Muscle layer of colon (tissue), 2 donors: ENCODE results near the gene CRYAB.
A peak's percentile ranks its signal among the peaks of the same experiment; 100 is the strongest.

Experiments
- H3K27ac ChIP-seq: one replicate; pipeline ENCODE4 v1.7.0; 2013; ENCODE audit warnings: low read depth, mild to moderate bottlenecking, low read length, moderate library complexity
- H3K27me3 ChIP-seq, 2 donors: one replicate each; pipeline ENCODE4 v1.7.0; 2013; ENCODE audit warnings: low read length in 2 of 2, mild to moderate bottlenecking in 2 of 2; ENCODE audit not compliant: insufficient read depth in 2 of 2, control insufficient read depth in 1 of 2
- H3K36me3 ChIP-seq: one replicate; pipeline ENCODE4 v1.7.0; 2013; ENCODE audit warnings: mild to moderate bottlenecking, low read length; ENCODE audit not compliant: insufficient read depth
- H3K4me1 ChIP-seq: one replicate; pipeline ENCODE4 v1.7.0; 2013; ENCODE audit warnings: mild to moderate bottlenecking, low read length; ENCODE audit not compliant: insufficient read depth
- H3K4me3 ChIP-seq, 2 donors: one replicate each; pipeline ENCODE4 v1.7.0; 2013; ENCODE audit warnings: low read length in 2 of 2, low read depth in 1 of 2, mild to moderate bottlenecking in 1 of 2, moderate library complexity in 1 of 2
- H3K9ac ChIP-seq: one replicate; pipeline ENCODE4 v1.7.0; 2013; ENCODE audit warnings: low read length
- H3K9me3 ChIP-seq: one replicate; pipeline ENCODE4 v1.7.0; 2013; ENCODE audit warnings: mild to moderate bottlenecking, low read length
- donor health status: abdominal sarcoma.
- donor health status: Adenocarcinoma of cecum.

Gene CRYAB, protein sequence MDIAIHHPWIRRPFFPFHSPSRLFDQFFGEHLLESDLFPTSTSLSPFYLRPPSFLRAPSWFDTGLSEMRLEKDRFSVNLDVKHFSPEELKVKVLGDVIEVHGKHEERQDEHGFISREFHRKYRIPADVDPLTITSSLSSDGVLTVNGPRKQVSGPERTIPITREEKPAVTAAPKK

DNA sequence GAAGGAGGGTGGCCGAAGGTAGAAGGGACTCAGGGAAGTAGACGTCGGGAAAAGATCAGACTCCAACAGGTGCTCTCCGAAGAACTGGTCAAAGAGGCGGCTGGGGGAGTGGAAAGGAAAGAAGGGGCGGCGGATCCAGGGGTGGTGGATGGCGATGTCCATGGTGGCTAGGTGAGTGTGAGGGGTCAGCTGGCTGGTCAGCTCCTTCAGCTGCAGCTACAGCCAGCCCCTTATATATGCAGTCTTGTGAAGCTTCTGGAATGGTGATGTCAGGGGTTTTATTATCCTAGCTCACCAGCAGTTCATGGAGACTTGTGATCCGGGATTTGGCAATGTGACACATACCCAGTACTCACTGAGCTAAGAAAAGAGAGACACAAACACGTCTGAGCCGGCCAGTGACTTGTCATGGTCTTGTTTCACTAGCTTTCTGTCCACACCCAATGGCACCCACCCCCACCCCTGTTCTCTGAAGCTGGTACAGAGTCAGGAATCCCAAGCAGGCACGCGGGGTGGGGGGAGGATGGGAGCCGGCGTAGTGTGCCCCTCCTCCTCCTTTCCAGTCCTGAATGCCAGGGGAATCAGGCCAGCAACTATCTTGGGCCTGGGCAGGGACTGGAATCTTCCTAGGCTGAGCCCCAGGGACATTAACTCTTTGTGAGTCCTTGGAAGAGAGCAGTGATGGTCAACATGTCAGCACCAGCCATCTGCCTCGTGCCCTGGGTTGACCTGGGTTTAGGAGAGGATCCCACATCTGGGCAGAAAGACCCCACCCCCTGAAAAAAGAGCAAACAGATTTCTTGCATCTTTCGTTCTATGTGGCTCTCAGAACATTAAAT, at the start of gene CRYAB:
TSS of gene CRYAB (minus strand) at position 208 of the 839 bp plus-strand sequence. CDS start at position 162, 46 bp downstream.
- H3K4me1 ChIP-seq, result peaks cover 33% of the 10 kb centered on the region
- H3K27me3 ChIP-seq, result no peaks in the 10 kb centered on the region
- peaks cover 27% of the 10 kb centered on the region for H3K36me3 ChIP-seq
- H3K4me3 ChIP-seq, result peak within 1 kb of the TSS; percentile 74 to 75
- H3K9me3 ChIP-seq, result no peaks in the 10 kb centered on the region
- H3K9ac ChIP-seq, result peak within 1 kb of the TSS; percentile 83
- H3K27ac ChIP-seq, result peak within 1 kb of the TSS; percentile 95

DNA sequence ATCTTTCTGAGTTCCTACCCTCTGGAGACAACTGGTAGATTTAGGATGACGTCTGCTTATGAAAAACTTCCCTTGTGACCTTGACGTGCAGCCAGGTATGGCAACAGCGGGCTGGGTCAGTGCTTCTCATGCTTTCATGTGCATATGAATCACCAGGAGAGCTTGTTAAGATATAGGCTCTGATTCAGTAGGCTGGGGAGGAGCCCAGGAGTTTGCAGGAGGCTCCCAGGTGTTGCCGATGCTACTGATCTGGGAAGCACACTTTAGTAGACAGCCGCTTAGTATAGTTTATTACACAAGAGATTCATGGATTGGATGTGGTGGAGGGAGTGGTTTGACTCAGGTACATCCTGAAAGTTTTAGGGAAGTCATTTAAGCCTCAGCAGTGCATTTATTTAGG, 49.3 kb upstream of the CRYAB start:
- H3K9ac ChIP-seq, result no peak overlapping the region
- H3K27ac ChIP-seq, result no peak overlapping the region
- no peaks in the 10 kb centered on the region for H3K36me3 ChIP-seq
- H3K4me3 ChIP-seq, result no peak overlapping the region
- no peaks in the 10 kb centered on the region for H3K9me3 ChIP-seq
- H3K4me1 ChIP-seq, result no peaks in the 10 kb centered on the region
- H3K27me3 ChIP-seq, result no peaks in the 10 kb centered on the region

DNA sequence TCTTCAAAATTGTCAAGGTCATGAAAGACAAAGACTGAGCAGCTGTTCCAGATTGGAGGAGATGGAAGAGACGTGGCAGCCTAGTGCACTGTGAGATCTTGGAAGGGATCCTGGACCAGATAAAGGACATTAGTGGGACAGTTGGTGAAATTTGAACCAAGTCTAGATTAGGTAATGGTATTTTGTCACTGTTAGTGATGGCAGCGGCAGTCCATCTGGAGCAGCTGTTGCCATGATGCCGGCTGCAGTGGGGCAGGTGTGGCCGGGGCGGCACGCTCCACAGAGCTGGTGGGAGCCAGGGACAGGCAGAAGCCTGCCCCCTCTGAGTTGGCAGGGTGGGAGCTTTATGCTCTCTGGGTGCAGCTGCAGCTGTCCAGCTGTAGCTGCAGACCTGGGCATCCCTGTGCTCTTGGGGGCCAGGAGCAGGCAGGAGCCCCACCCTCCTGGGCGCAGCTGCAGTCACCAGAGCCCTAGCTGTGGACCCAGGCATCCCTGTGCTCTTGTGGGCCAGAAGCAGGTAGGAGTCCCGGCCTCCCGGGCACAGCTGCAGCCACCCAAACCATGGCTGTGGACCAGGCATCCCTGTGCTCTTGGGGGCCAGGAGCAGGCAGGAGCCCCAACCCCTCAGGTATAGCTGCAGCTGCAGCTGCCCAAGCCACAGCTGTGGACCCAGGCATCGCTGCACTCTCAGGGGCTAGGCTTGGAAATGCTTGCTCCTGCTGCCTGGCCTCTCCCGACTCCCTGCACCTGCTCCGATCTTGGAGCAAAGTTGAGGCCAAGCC, 46.3 kb upstream of the CRYAB start:
- H3K4me3 ChIP-seq, result no peak overlapping the region
- no peaks in the 10 kb centered on the region for H3K36me3 ChIP-seq
- no peaks in the 10 kb centered on the region for H3K9me3 ChIP-seq
- no peak overlapping the region for H3K27ac ChIP-seq
- H3K9ac ChIP-seq, result no peak overlapping the region
- no peaks in the 10 kb centered on the region for H3K27me3 ChIP-seq
- H3K4me1 ChIP-seq, result no peaks in the 10 kb centered on the region

DNA sequence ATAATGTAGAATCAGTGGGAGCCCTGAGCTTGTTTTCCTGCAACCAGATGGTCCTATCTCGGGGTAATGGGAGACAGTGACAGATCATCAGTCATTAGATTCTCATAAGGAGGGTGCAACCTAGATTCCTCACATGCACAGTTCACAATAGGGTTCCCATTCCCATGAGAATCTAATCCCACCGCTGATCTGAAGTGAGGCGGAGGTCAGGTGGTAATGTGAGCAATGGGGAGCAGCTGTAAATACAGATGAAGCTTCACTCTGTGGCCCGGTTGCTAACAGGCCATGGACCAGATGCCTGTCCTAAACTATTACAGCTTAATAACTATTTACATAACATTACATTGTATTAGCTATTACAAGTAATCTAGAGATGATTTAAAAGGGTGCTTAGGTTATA, 42.6 kb upstream of the CRYAB start:
- H3K4me1 ChIP-seq, result no peaks in the 10 kb centered on the region
- no peak overlapping the region for H3K4me3 ChIP-seq
- H3K36me3 ChIP-seq, result no peaks in the 10 kb centered on the region
- H3K9ac ChIP-seq, result no peak overlapping the region
- no peak overlapping the region for H3K27ac ChIP-seq
- no peaks in the 10 kb centered on the region for H3K9me3 ChIP-seq
- H3K27me3 ChIP-seq, result no peaks in the 10 kb centered on the region

DNA sequence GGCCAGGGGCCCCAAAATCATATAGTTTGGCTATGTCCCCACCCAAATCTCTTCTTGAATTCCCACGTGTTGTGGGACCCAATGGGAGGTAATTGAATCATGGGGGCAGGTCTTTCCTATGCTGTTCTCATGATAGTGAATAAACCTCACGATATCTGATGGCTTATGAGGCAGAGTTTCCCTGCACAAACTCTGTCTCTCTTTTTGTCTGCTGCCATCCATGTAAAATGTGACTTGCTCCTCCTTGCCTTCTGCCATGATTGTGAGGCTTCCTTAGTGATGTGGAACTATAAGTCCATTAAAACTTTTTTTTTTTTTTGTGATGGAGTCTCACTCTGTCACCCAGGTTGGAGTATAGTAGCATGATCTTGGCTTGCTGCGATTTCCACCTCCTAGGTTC, 40.0 kb upstream of the CRYAB start:
- H3K27ac ChIP-seq, result no peak overlapping the region
- no peaks in the 10 kb centered on the region for H3K9me3 ChIP-seq
- no peaks in the 10 kb centered on the region for H3K36me3 ChIP-seq
- H3K27me3 ChIP-seq, result no peaks in the 10 kb centered on the region
- H3K4me3 ChIP-seq, result no peak overlapping the region
- H3K9ac ChIP-seq, result no peak overlapping the region
- H3K4me1 ChIP-seq, result no peaks in the 10 kb centered on the region

DNA sequence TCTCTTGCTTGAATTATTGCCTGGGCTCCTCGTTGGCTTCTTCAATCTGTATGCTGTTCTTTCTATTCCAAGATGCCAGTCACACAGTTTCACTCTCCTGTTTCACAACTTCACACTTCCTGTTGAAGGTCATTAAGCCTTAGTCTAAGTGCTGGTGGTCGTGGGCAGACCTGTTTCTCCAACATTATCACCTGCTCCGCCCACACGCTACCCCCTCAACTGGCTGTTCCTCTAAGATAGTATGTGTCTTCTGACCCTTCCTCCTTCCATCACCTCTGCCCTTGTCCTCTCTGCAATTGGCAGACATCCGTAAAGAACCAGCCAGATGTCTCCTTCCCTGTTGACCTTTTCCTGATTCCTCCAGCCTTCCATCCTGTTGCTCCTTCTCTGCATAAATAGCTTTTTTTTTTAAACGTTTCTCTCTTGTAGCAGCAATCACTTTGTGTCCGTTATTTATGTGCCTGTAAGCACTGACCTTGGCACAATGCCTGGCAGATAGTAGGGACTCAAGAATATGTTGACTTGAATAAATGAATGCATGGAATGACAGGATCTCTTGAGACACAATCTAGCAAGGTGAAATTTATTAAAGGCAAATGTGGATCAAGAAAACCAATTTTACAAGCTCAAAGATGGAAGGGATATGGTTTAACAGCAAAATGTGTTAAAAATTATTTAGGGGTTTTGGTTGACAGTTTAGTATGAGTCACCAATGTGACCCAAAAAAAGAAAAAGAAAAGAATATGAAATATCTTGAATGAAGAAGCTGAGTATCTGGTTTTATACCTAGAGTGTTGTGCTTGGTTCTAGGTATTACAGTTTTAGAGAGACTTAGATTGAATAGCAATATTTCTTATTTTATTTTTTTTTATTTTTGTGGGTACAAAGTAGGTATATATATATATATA, 38.2 kb upstream of the CRYAB start:
- H3K9ac ChIP-seq, result no peak overlapping the region
- no peaks in the 10 kb centered on the region for H3K27me3 ChIP-seq
- H3K4me3 ChIP-seq, result no peak overlapping the region
- H3K9me3 ChIP-seq, result no peaks in the 10 kb centered on the region
- no peaks in the 10 kb centered on the region for H3K36me3 ChIP-seq
- H3K4me1 ChIP-seq, result no peaks in the 10 kb centered on the region
- no peak overlapping the region for H3K27ac ChIP-seq

DNA sequence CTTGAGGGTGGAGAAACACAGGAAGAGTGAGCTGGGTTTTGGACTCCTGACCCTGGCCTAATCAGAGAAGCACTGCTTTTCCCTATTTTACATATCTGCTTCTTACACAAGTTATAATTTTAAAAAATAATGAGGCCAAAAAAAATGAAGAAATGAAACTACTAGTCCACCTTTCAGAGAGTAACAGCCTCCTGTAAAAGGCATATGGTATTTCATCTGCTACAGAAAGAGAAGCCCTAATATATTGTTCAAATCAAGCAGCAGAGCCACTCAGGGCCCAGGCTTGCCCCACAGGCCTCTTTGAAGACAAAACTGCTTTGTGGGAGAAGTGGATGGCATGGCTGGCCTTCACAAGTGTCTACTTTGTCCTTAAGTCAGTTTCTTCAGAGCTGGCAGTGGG, 35.6 kb upstream of the CRYAB start:
- Histone ChIP-seq H3K4me1 (no peaks in the 10 kb centered on the region), H3K9me3 (no peaks in the 10 kb centered on the region), H3K4me3 (no peak overlapping the region), H3K36me3 (no peaks in the 10 kb centered on the region), H3K27me3 (no peaks in the 10 kb centered on the region), H3K9ac (no peak overlapping the region), H3K27ac (no peak overlapping the region)

DNA sequence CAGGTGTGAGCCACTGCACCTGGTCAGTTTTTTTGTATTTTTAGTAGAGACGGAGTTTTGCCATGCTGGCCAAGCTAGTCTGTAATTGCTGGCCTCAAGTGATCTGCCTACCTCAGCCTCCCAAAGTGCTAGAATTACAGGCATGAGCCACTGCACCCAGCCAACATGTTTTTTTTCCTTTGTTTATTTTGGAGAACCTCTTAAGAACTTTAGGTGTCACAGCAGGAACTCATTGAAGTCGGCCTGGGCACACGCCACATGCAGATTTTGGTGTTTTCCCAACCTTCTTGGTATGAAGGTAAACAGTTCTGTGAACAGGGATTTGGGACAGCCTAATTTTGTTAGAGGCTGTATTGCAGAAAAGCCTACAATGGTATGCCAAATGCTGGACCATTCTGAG, 34.9 kb upstream of the CRYAB start:
- Histone ChIP-seq H3K9ac (no peak overlapping the region), H3K4me3 (no peak overlapping the region), H3K27ac (no peak overlapping the region), H3K27me3 (no peaks in the 10 kb centered on the region), H3K36me3 (no peaks in the 10 kb centered on the region), H3K9me3 (no peaks in the 10 kb centered on the region), H3K4me1 (no peaks in the 10 kb centered on the region)

DNA sequence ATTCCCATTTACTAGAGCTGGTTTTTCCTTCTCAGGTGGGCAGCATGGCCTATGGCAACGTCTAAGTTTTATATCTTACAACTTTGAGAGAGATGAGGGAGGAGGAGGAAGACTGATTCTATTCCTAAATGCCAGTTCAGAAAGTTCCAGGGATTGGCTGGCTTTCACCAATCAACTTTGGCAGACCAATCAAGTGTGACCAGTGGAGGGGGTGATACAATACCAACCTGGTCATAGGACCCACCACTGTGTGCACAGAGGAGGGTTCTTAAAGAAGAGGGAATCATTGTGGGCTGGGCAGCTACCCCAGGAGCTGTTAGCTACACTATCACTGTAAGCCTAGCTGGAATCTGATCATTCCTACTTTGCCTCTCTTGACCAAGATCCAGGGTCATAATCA, 33.6 kb upstream of the CRYAB start:
- no peaks in the 10 kb centered on the region for H3K27me3 ChIP-seq
- H3K4me1 ChIP-seq, result peaks cover 1% of the 10 kb centered on the region
- H3K9ac ChIP-seq, result no peak overlapping the region
- H3K4me3 ChIP-seq, result no peak overlapping the region
- no peaks in the 10 kb centered on the region for H3K36me3 ChIP-seq
- H3K27ac ChIP-seq, result no peak overlapping the region
- H3K9me3 ChIP-seq, result no peaks in the 10 kb centered on the region

DNA sequence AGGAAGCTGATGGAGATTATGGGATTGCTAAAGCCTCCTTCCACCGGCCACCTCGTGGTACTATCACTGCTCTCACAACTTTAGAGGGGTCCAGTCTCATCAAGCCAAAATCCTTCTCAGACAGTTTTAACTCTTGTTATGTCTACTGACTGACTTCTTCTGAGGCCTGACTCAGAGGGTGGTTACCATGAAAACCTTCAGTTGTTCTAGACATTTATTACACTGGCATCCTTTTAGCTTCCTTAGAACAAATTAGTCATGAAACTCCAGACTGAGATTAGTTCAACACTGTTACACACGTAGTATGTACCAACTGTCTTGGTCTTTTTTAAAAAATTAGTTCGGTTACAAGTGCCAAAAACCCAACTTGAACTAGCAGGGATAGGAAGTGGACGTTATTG, 33.1 kb upstream of the CRYAB start:
- no peaks in the 10 kb centered on the region for H3K36me3 ChIP-seq
- H3K27ac ChIP-seq, result no peak overlapping the region
- H3K4me3 ChIP-seq, result no peak overlapping the region
- H3K9me3 ChIP-seq, result no peaks in the 10 kb centered on the region
- H3K27me3 ChIP-seq, result no peaks in the 10 kb centered on the region
- no peak overlapping the region for H3K9ac ChIP-seq
- peaks cover 4% of the 10 kb centered on the region for H3K4me1 ChIP-seq

DNA sequence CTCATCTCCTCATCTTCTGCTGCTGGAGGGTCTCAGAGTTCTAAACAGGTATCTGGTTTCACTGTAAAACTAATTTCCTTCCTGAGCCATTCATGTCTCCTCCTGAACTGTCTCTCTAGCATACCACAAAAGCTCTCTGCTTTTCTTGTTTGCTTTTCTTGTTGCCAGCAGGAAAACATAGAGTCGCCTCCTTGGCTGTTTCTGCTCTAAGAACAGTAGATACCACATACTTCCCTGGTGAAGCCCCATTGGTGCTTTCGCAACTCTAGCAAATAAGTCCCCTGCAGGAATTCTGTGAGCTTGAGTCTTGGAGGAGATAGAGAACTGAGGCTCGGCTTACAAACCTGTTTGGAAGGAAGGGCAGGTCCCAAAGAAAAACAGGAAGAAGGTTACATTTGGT, 32.6 kb upstream of the CRYAB start:
- no peak overlapping the region for H3K9ac ChIP-seq
- H3K4me3 ChIP-seq, result no peak overlapping the region
- H3K9me3 ChIP-seq, result no peaks in the 10 kb centered on the region
- peaks cover 7% of the 10 kb centered on the region for H3K4me1 ChIP-seq
- no peaks in the 10 kb centered on the region for H3K36me3 ChIP-seq
- no peaks in the 10 kb centered on the region for H3K27me3 ChIP-seq
- H3K27ac ChIP-seq, result no peak overlapping the region
